IgD-negative memory B cell (primary cell): ENCODE data around the gene DNAH8. TPM values are rescaled to one million over a fixed set of nuclear protein-coding genes. Genes with fewer than 3 reads are reported as not detected.
"Not testable (repeated sequence)": the region's sequence is repeated elsewhere in the genome, so short reads cannot be mapped to it uniquely, and the experiment has no call there.

Source experiments
- H3K27ac Mint-ChIP-seq, 3 donors: one replicate each; pipeline ENCODE4 v1.8.0; 2020 to 2022; ENCODE audit warnings: mild to moderate bottlenecking in 3 of 3, mixed read lengths in 3 of 3, moderate library complexity in 1 of 3
- H3K27me3 Mint-ChIP-seq: one replicate; pipeline ENCODE4 v1.8.0; 2021; ENCODE audit warnings: mixed read lengths
- H3K36me3 Mint-ChIP-seq: one replicate; pipeline ENCODE4 v1.8.0; 2020; ENCODE audit warnings: mild to moderate bottlenecking, mixed read lengths
- H3K4me1 Mint-ChIP-seq, 3 donors: one replicate each; pipeline ENCODE4 v1.8.0; 2020 to 2022; ENCODE audit warnings: mixed read lengths in 3 of 3, mild to moderate bottlenecking in 1 of 3
- H3K4me3 Mint-ChIP-seq, 4 donors: one replicate each; pipeline ENCODE4 v1.8.0; 2020 to 2022; ENCODE audit warnings: mild to moderate bottlenecking in 4 of 4, mixed read lengths in 4 of 4, moderate library complexity in 3 of 4
- H3K9me3 Mint-ChIP-seq, 3 donors: one replicate each; pipeline ENCODE4 v1.8.0; 2020 to 2021; ENCODE audit warnings: mixed read lengths in 3 of 3, mild to moderate bottlenecking in 1 of 3
- polyA plus RNA-seq: library from polyadenylated mRNA; unstranded; fragments of 300-500 nt; fragmentation: Illumina TruSeq; gene quantifications from one replicate; pipeline ENCODE4 v1.2.3, GENCODE V29; 2021

The DNAH8 gene
- polyA plus RNA-seq, 1 donor from 2014 or later = 0.94 TPM

GRCh38 chr6:38882157-38882556 is 167.0 kb downstream of the DNAH8 start:
- no peak overlapping the region for H3K4me3 Mint-ChIP-seq
- H3K9me3 Mint-ChIP-seq = peaks cover 0 to 7% (median 4%) of the 10 kb centered on the region in 3 donors
- peaks cover 3% of the 10 kb centered on the region for H3K36me3 Mint-ChIP-seq
- no peaks in the 10 kb centered on the region for H3K4me1 Mint-ChIP-seq
- H3K27me3 Mint-ChIP-seq = no peaks in the 10 kb centered on the region
- H3K27ac Mint-ChIP-seq = no peak overlapping the region

GRCh38 chr6:38897507-38897906 is 182.4 kb downstream of the DNAH8 start:
- no peaks in the 10 kb centered on the region for H3K27me3 Mint-ChIP-seq

GRCh38 chr6:38901802-38902522 is 186.9 kb downstream of the DNAH8 start:
- H3K27me3 Mint-ChIP-seq = peaks cover 2% of the 10 kb centered on the region
- no peaks in the 10 kb centered on the region for H3K9me3 Mint-ChIP-seq
- H3K36me3 Mint-ChIP-seq = peaks cover 7% of the 10 kb centered on the region
- no peak overlapping the region for H3K4me3 Mint-ChIP-seq
- peaks cover 0 to 1% (median 0%) of the 10 kb centered on the region in 3 donors for H3K4me1 Mint-ChIP-seq
- no peak overlapping the region for H3K27ac Mint-ChIP-seq

More at GRCh38 chr6:38897507-38897906, 182.4 kb downstream of the DNAH8 start:
- peaks cover 0 to 1% (median 0%) of the 10 kb centered on the region in 3 donors for H3K4me1 Mint-ChIP-seq
- H3K36me3 Mint-ChIP-seq = peaks cover 6% of the 10 kb centered on the region
- no peak overlapping the region for H3K4me3 Mint-ChIP-seq
- H3K9me3 Mint-ChIP-seq = no peaks in the 10 kb centered on the region
- no peak overlapping the region for H3K27ac Mint-ChIP-seq

- Mint-ChIP-seq H3K9me3 (no peaks in the 10 kb centered on the region), H3K27me3 (peaks cover 2% of the 10 kb centered on the region), H3K4me3 (no peak overlapping the region), H3K27ac (no peak overlapping the region), H3K36me3 (peaks cover 1% of the 10 kb centered on the region), H3K4me1 (peaks cover 0 to 1% (median 0%) of the 10 kb centered on the region in 3 donors)
These were observed 191.5 kb downstream of the DNAH8 start for GRCh38 chr6:38906582-38906981.

- peaks cover 1% of the 10 kb centered on the region for H3K36me3 Mint-ChIP-seq
- H3K27ac Mint-ChIP-seq = no peak overlapping the region
- peaks cover 2% of the 10 kb centered on the region for H3K27me3 Mint-ChIP-seq
- no peaks in the 10 kb centered on the region for H3K9me3 Mint-ChIP-seq
- peaks cover 0 to 1% (median 0%) of the 10 kb centered on the region in 3 donors for H3K4me1 Mint-ChIP-seq
- no peak overlapping the region for H3K4me3 Mint-ChIP-seq
These were observed 192.2 kb downstream of the DNAH8 start for GRCh38 chr6:38907264-38907663.

DNA sequence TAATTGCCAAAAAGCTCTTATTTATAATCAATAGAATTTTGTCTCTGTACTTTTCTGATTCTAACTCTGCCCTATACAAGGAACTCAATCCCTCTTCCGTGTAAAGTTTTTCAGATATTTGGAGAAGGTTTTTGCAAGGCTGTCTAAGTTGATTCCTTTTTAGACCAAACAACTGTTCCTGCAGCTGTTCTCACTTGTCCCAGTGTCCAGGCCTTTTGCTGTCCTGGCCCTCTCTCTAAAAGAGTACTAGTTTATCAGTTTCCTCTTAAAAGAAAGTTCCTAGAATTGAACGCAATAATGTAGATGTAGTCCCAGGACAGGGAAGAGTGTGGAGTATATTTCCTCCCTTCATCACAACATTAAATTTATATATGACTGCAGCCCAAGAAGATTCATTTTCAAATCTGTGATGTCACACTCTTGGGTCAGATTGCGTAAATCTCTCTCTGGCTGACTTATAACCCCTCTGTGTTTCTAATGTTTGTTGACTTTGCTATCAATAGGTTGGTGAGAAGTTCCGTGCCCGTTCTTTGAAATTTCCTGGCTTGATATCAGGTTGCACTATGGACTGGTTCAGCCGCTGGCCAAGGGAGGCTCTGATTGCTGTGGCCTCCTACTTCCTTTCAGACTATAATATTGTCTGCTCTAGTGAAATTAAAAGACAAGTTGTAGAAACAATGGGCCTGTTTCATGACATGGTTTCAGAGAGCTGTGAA is 194.1 kb downstream of the DNAH8 start:
- H3K27ac Mint-ChIP-seq = no peak overlapping the region

DNA sequence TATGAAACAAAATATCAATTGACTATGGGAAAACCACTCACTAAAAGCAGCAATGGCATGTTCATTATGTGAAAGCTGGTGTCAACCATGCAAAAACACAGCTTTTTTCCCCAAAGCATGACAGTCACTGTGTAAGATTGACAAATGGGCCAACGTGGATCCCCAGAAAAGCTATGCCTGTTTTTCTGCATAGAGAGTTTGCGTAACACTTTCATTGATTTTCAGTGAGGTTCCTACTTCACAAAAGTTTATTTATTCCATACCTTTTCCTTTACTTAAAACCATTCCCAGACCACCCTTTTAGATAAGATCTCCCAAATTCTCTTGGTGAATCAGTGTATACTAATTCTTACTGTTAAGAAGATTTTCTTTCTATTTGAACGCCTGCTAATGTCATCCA is 195.1 kb downstream of the DNAH8 start:
- H3K36me3 Mint-ChIP-seq = peaks cover 2% of the 10 kb centered on the region
- no peaks in the 10 kb centered on the region for H3K4me1 Mint-ChIP-seq
- no peak overlapping the region for H3K4me3 Mint-ChIP-seq
- no peaks in the 10 kb centered on the region for H3K27me3 Mint-ChIP-seq
- no peak overlapping the region for H3K27ac Mint-ChIP-seq
- no peaks in the 10 kb centered on the region for H3K9me3 Mint-ChIP-seq

More for the DNA sequence above, 194.1 kb downstream of the DNAH8 start:
- Mint-ChIP-seq H3K9me3 (no peaks in the 10 kb centered on the region), H3K4me3 (no peak overlapping the region), H3K27me3 (peaks cover 1% of the 10 kb centered on the region), H3K36me3 (peaks cover 2% of the 10 kb centered on the region), H3K4me1 (no peaks in the 10 kb centered on the region)

- no peak overlapping the region for H3K4me3 Mint-ChIP-seq
- H3K27me3 Mint-ChIP-seq = no peaks in the 10 kb centered on the region
- no peaks in the 10 kb centered on the region for H3K4me1 Mint-ChIP-seq
- no peaks in the 10 kb centered on the region for H3K9me3 Mint-ChIP-seq
- no peak overlapping the region for H3K27ac Mint-ChIP-seq
- peaks cover 2% of the 10 kb centered on the region for H3K36me3 Mint-ChIP-seq
These were observed 197.3 kb downstream of the DNAH8 start for GRCh38 chr6:38912378-38912777.

GRCh38 chr6:38915205-38915925 is 200.3 kb downstream of the DNAH8 start:
- Mint-ChIP-seq H3K36me3 (peaks cover 2% of the 10 kb centered on the region), H3K4me3 (no peak overlapping the region), H3K27me3 (no peaks in the 10 kb centered on the region), H3K9me3 (no peaks in the 10 kb centered on the region), H3K27ac (no peak overlapping the region), H3K4me1 (no peaks in the 10 kb centered on the region)

DNA sequence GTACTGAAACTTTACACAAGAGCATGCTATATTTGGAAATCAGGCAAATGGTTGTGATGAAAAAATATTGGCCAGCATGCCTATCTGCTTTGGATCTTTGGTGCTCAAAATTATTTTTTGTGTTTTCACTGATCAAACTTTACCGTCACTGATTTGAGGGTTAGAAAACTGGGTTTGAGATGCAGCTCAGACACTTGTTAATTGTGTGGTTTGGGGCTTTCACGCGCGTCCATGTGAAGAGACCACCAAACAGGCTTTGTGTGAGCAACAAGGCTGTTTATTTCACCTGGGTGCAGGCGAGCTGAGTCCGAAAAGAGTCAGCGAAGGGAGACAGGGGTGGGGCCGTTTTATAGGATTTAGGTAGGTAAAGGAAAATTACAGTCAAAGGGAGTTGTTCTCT is 206.4 kb downstream of the DNAH8 start:
- H3K27ac Mint-ChIP-seq = not testable (repeated sequence)

GRCh38 chr6:38924791-38925509 is 209.8 kb downstream of the DNAH8 start:
- H3K4me1 Mint-ChIP-seq = no peaks in the 10 kb centered on the region
- peaks cover 2% of the 10 kb centered on the region for H3K36me3 Mint-ChIP-seq
- H3K27ac Mint-ChIP-seq = no peak overlapping the region
- peaks cover 3% of the 10 kb centered on the region for H3K27me3 Mint-ChIP-seq
- H3K4me3 Mint-ChIP-seq = no peak overlapping the region
- no peaks in the 10 kb centered on the region for H3K9me3 Mint-ChIP-seq

More for the DNA sequence above, 206.4 kb downstream of the DNAH8 start:
- not testable (repeated sequence) for H3K27me3 Mint-ChIP-seq, H3K9me3 Mint-ChIP-seq, H3K4me3 Mint-ChIP-seq, H3K4me1 Mint-ChIP-seq, H3K36me3 Mint-ChIP-seq

DNA sequence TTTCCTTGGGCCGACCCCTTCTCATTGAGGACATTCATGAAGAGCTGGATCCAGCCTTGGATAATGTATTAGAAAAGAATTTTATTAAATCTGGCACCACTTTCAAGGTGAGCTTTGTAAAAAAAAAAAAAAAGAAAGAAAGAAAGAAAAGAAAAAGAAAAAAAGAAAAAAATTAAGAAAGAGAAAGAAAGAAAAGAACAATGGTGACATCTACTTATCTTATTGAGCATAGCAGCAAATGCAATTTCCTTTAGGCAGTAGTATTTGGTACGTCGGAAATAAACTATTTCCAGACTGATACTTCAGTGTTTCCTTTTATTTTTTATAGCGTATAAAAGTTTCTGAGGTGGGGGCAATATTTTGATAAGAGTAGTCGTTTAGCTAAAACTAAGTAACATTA is 214.4 kb downstream of the DNAH8 start:
- no peak overlapping the region for H3K27ac Mint-ChIP-seq
- H3K4me3 Mint-ChIP-seq = no peak overlapping the region
- peaks cover 3% of the 10 kb centered on the region for H3K27me3 Mint-ChIP-seq
- H3K9me3 Mint-ChIP-seq = no peaks in the 10 kb centered on the region
- H3K36me3 Mint-ChIP-seq = no peaks in the 10 kb centered on the region
- H3K4me1 Mint-ChIP-seq = peaks cover 0 to 1% (median 0%) of the 10 kb centered on the region in 3 donors

DNA sequence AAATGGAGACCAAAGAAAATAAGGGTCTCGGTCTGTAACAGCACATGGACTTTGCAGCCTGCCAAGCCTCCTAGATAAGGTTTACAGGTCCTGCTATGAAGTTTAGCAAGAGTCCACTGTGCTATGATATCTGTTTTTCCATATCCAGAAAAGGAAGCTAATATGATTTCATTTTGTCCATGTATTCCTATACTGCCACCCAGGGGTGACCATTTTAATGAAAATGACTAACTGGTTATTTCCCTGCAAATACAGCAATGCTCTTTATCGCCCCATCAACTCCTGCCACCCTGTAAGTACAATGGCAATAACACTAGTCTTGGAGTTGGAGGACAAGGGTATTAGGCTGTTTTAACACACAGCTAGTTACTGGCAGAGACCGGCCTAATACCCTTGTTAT is 218.3 kb downstream of the DNAH8 start:
- Mint-ChIP-seq H3K4me3 (no peak overlapping the region), H3K9me3 (peaks cover 0 to 6% (median 0%) of the 10 kb centered on the region in 3 donors)

DNA sequence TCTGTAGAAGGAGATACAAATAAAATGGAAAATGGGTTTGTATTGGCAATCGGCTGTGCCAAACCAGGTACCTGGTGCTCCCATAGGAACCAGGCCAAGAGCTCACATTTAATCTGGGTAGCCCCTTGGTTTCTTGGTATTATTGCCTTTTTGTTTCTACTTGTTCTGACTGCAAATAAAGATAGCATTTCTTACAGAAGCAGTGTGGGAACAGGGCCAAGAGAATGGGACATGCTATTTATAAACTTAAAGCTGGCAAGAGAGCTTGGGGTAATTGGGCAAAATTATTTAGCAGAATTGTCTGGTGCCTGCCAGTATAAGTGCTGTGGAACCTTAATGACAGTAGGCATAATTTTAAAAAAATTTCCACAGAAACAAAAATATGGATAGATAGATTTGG is 219.9 kb downstream of the DNAH8 start:
- Mint-ChIP-seq H3K27ac (no peak overlapping the region), H3K9me3 (peaks cover 0 to 6% (median 0%) of the 10 kb centered on the region in 3 donors), H3K4me3 (no peak overlapping the region), H3K27me3 (no peaks in the 10 kb centered on the region), H3K4me1 (peaks cover 0 to 1% (median 0%) of the 10 kb centered on the region in 3 donors), H3K36me3 (peaks cover 4% of the 10 kb centered on the region)

More for the DNA sequence above, 218.3 kb downstream of the DNAH8 start:
- H3K4me1 Mint-ChIP-seq = peaks cover 0 to 1% (median 0%) of the 10 kb centered on the region in 3 donors
- no peak overlapping the region for H3K27ac Mint-ChIP-seq
- no peaks in the 10 kb centered on the region for H3K27me3 Mint-ChIP-seq
- peaks cover 4% of the 10 kb centered on the region for H3K36me3 Mint-ChIP-seq
